Measurements from ENCODE around the gene SORCS2. TPM values are rescaled to one million over a fixed set of nuclear protein-coding genes. Genes with fewer than 3 reads are reported as not detected.

Gene SORCS2
- total and polyA plus RNA-seq, 2 of the 8 experiments (the other 6 are each of a cell fraction or from before 2014, with no cell fraction given): 0.36 to 1.8 TPM

- Histone ChIP-seq H2BK5ac (ENCODE audit: low read depth, low read length) (no peak overlapping the region), H3K9me3 (ENCODE audit: insufficient read depth in 2 of 2, low read depth in 1 of 2, low read length in 1 of 2) (peaks cover 20 to 25% of the 10 kb centered on the region in 2 experiments), H4K8ac (ENCODE audit: extremely low read depth, insufficient read depth, low read length) (no peak overlapping the region), H4K91ac (replicated peaks; ENCODE audit: insufficient read length, low read length) (no peak overlapping the region), H4K20me1 (replicated peaks in 1 of 2; ENCODE audit: control insufficient read depth in 1 of 2, insufficient read depth in 2 of 2, low read length in 2 of 2) (no peaks in the 10 kb centered on the region), H3K23ac (ENCODE audit: insufficient read length) (no peak overlapping the region), H3K27ac (ENCODE audit: low read depth, low read length) (no peak overlapping the region), H3K36me3 (ENCODE audit: control insufficient read depth in 2 of 4, insufficient read depth in 4 of 4, low read length in 3 of 4) (no peaks in the 10 kb centered on the region), H2BK15ac (ENCODE audit: low read length) (no peak overlapping the region), H3K9ac (replicated peaks in 1 of 4; ENCODE audit: extremely low read depth in 1 of 4, low read depth in 3 of 4, low read length in 3 of 4) (no peak overlapping the region), H3K23me2 (ENCODE audit: low read depth, low read length) (no peaks in the 10 kb centered on the region), H4K5ac (ENCODE audit: insufficient read length, low read depth, low read length) (no peak overlapping the region), H3K4me1 (replicated peaks in 1 of 4; ENCODE audit: control insufficient read depth in 3 of 4, insufficient read depth in 4 of 4, low read length in 3 of 4) (no peaks in the 10 kb centered on the region), H2BK20ac (ENCODE audit: low read length) (no peak overlapping the region), H3K4ac (replicated peaks; ENCODE audit: insufficient read length, low read depth, low read length) (no peak overlapping the region), H2AK5ac (ENCODE audit: low read depth, low read length) (no peak overlapping the region), H2AFZ (ENCODE audit: low read length) (no peak overlapping the region), H2BK120ac (replicated peaks; ENCODE audit: low read depth, low read length) (no peak overlapping the region), H3K4me2 (ENCODE audit: insufficient read depth in 1 of 2, low read depth in 2 of 2, low read length in 2 of 2) (no peak overlapping the region), H2BK12ac (ENCODE audit: low read depth, low read length) (no peak overlapping the region), H3K27me3 (replicated peaks in 1 of 4; ENCODE audit: control insufficient read depth in 3 of 4, extremely low read depth in 1 of 4, insufficient read depth in 3 of 4, low read length in 3 of 4) (no peaks in the 10 kb centered on the region), H3K14ac (ENCODE audit: insufficient read length) (no peak overlapping the region), H3K79me2 (ENCODE audit: control insufficient read depth in 1 of 2, insufficient read depth in 2 of 2, low read length in 2 of 2) (no peaks in the 10 kb centered on the region), H3K79me1 (ENCODE audit: low read depth, low read length) (no peaks in the 10 kb centered on the region), H3K18ac (ENCODE audit: extremely low read depth, low read length) (no peak overlapping the region), H3K56ac (replicated peaks; ENCODE audit: insufficient read length, low read depth, low read length) (no peak overlapping the region), H3K4me3 (ENCODE audit: extremely low read depth in 1 of 4, insufficient read depth in 2 of 4, low read depth in 3 of 4, low read length in 4 of 4) (no peak overlapping the region)
- DNase-seq (ENCODE audit: low read depth in 1 of 2, low spot score in 2 of 2) (no peak), FAIRE-seq (no peak)
- ChIA-PET CTCF (ENCODE audit: partially characterized antibody) (interaction anchor here (0.6 kb wide), 1 partner anchor 66 kb away, joined by 3 read pairs; no protein-coding TSS in a partner anchor), POLR2A (ENCODE audit: partially characterized antibody) (no interaction called here)
- 97% methylated on average over 6 of the region's 7 CpGs; no CpG with 5 or more reads in 1 of the 2 experiments for WGBS, 2 experiments (ENCODE audit: extremely low coverage in 1 of 2, insufficient coverage in 1 of 2, insufficient read length in 1 of 2, insufficient replicate concordance in 2 of 2, low coverage in 1 of 2, low lambda C conversion rate in 2 of 2, missing lambda C conversion rate in 1 of 2)
- TF ChIP-seq PHF8 (conservative IDR thresholded peaks at IDR 0.05; ENCODE audit: low read depth, low read length) (no peak), CBX8 (IDR thresholded peaks at IDR 0.05; ENCODE audit: borderline replicate concordance, low read depth, low read length) (no peak), YY1 (IDR thresholded peaks at IDR 0.05; ENCODE audit: low read depth, low read length) (no peak), CTCF (IDR thresholded peaks at IDR 0.05; ENCODE audit: control extremely low read depth in 1 of 3, insufficient read depth in 1 of 3, low read depth in 1 of 3, low read length in 3 of 3) (no peak), RFX5 (IDR thresholded peaks at IDR 0.05; ENCODE audit: borderline replicate concordance, low read depth, low read length) (no peak)
- TF ChIP-seq, protein P1, sequence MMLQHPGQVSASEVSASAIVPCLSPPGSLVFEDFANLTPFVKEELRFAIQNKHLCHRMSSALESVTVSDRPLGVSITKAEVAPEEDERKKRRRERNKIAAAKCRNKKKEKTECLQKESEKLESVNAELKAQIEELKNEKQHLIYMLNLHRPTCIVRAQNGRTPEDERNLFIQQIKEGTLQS (IDR thresholded peaks at IDR 0.05; ENCODE audit: insufficient read depth, low read depth, low read length): no peak
Observed at GRCh38 chr4:7549866-7550265, 357.5 kb downstream of the SORCS2 start.
